Sigmoid colon (tissue), 4 donors: ENCODE results near the gene TMEM115.

Source experiments
- CTCF ChIP-seq, 4 experiments: fragments of 450-650 bp in 3 of 4; fragments of 200-600 bp in 1 of 4; IDR thresholded peaks; one replicate each; pipeline ENCODE4 v1.5.1; 2016 to 2019; ENCODE audit warnings: antibody characterized with exemption in 4 of 4, mild to moderate bottlenecking in 3 of 4, moderate library complexity in 2 of 4
- EP300 ChIP-seq, 4 donors: sonication (generic); formaldehyde crosslinking; IDR thresholded peaks; one replicate each; pipeline ENCODE4 v1.6.1; 2017; ENCODE audit warnings: antibody characterized with exemption in 4 of 4
- POLR2A ChIP-seq, 2 donors: fragments of 450-650 bp; IDR thresholded peaks; one replicate each; pipeline ENCODE4 v1.6.1; 2016; ENCODE audit warnings: antibody characterized with exemption in 2 of 2, mild to moderate bottlenecking in 2 of 2, moderate library complexity in 2 of 2
- POLR2AphosphoS5 ChIP-seq, 4 donors: sonication (generic); formaldehyde crosslinking; IDR thresholded peaks; one replicate each; pipeline ENCODE4 v1.6.1; 2017; ENCODE audit warnings: antibody characterized with exemption in 4 of 4

DNA sequence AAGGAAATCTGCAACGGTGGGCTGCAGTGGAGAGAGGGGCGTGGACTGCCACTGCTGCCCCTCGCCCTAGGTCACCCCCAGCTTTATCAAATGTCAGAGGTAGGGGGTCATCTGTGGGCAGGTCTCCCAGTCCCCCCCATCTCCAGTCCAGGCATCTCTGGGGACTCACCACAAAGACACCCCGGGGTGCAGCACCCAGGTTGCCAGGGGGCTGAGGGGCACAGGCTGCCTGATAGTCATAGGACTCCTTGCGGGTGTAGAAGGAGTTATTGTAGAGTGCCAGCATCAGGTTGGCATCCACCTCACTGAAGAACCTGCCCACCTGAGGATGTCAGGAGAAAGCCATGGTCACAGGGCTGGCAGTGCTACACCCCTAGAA, 6.5 kb upstream of the TMEM115 start:
- TF ChIP-seq CTCF (IDR thresholded peaks at IDR 0.05): no peak
- no peak for TF ChIP-seq POLR2A (IDR thresholded peaks at IDR 0.05)
- TF ChIP-seq EP300 (IDR thresholded peaks at IDR 0.05): no peak
- no peak for TF ChIP-seq POLR2AphosphoS5 (IDR thresholded peaks at IDR 0.05)
